GM23338 (cell line): Measurements from ENCODE around the gene ARID1B. TPM values are rescaled to one million over a fixed set of nuclear protein-coding genes. Genes with fewer than 3 reads are reported as not detected.

Experiments used
- ATAC-seq: fragments of 200-7000 bp; cut with Tn5 transposase; 3 replicates; pipeline ENCODE4 v1.9.1; 2020
- DNase-seq: peaks from one replicate; pipeline ENCODE4 v3.0.0-alpha.2; 2015; ENCODE audit warnings: low spot score
- H2AFZ ChIP-seq: fragments of 200-600 bp; sonication (generic); 2 replicates; pipeline ENCODE4 v1.8.0; 2016; ENCODE audit warnings: antibody characterized with exemption, mild to moderate bottlenecking, moderate library complexity
- H3F3A ChIP-seq: fragments of 200-600 bp; sonication (generic); replicated peaks from 2 replicates; pipeline ENCODE4 v1.8.0; 2017; ENCODE audit warnings: antibody characterized with exemption, mixed run types, low read depth
- H3K27ac ChIP-seq: fragments of 200-600 bp; sonication (generic); 2 replicates; pipeline ENCODE4 v1.6.1; 2016; ENCODE audit warnings: low read depth
- H3K27me3 ChIP-seq: fragments of 200-600 bp; sonication (generic); 2 replicates; pipeline ENCODE4 v1.8.0; 2016; ENCODE audit warnings: mild to moderate bottlenecking, mixed run types, moderate library complexity; ENCODE audit not compliant: insufficient read depth
- H3K36me3 ChIP-seq: fragments of 200-600 bp; sonication (generic); 2 replicates; pipeline ENCODE4 v1.8.0; 2016; ENCODE audit warnings: mild to moderate bottlenecking; ENCODE audit not compliant: insufficient read depth
- H3K4me1 ChIP-seq: fragments of 200-600 bp; sonication (generic); 2 replicates; pipeline ENCODE4 v1.8.0; 2016; ENCODE audit warnings: mild to moderate bottlenecking, moderate library complexity; ENCODE audit not compliant: insufficient read depth
- H3K4me2 ChIP-seq: fragments of 200-600 bp; sonication (generic); 2 replicates; pipeline ENCODE4 v1.7.1; 2017; ENCODE audit warnings: mixed run types
- H3K4me3 ChIP-seq: fragments of 200-600 bp; sonication (generic); 2 replicates; pipeline ENCODE4 v1.6.1; 2016; ENCODE audit warnings: mixed run types
- H3K79me2 ChIP-seq: fragments of 200-600 bp; sonication (generic); replicated peaks from 2 replicates; pipeline ENCODE4 v1.8.0; 2017; ENCODE audit warnings: mild to moderate bottlenecking; ENCODE audit not compliant: insufficient read depth
- H3K9me2 ChIP-seq: fragments of 200-600 bp; sonication (generic); 2 replicates; pipeline ENCODE4 v1.8.0; 2017; ENCODE audit not compliant: insufficient read depth
- H4K20me1 ChIP-seq: fragments of 200-600 bp; sonication (generic); replicated peaks from 2 replicates; pipeline ENCODE4 v1.8.0; 2017; ENCODE audit warnings: mild to moderate bottlenecking; ENCODE audit not compliant: insufficient read depth
- H3K27ac Mint-ChIP-seq: 2 replicates; pipeline ENCODE4 v1.8.0; 2020; ENCODE audit warnings: inconsistent platforms, mild to moderate bottlenecking, moderate library complexity, mixed read lengths
- H3K27me3 Mint-ChIP-seq: 3 replicates; pipeline ENCODE4 v1.8.0; 2022; ENCODE audit warnings: low read depth, mild to moderate bottlenecking, moderate library complexity, mixed read lengths, inconsistent platforms; ENCODE audit not compliant: insufficient read depth, poor library complexity
- H3K36me3 Mint-ChIP-seq: 3 replicates; pipeline ENCODE4 v1.8.0; 2021; ENCODE audit warnings: low read depth, mild to moderate bottlenecking, inconsistent platforms, moderate library complexity, mixed read lengths
- H3K4me1 Mint-ChIP-seq: 3 replicates; pipeline ENCODE4 v1.8.0; 2020; ENCODE audit warnings: mild to moderate bottlenecking, inconsistent platforms, mixed read lengths
- H3K4me3 Mint-ChIP-seq: 3 replicates; pipeline ENCODE4 v1.8.0; 2021; ENCODE audit warnings: moderate library complexity, mild to moderate bottlenecking, inconsistent platforms, mixed read lengths
- H3K9me3 Mint-ChIP-seq: 3 replicates; pipeline ENCODE4 v1.8.0; 2020; ENCODE audit warnings: moderate library complexity, mild to moderate bottlenecking, inconsistent platforms, mixed read lengths
- CREB1 ChIP-seq: fragments of 250-450 bp; sonication (Bioruptor Pico); IDR thresholded peaks from 2 replicates; pipeline ENCODE4 v1.5.0; 2020; ENCODE audit warnings: low read depth, mild to moderate bottlenecking, moderate library complexity
- EZH2 ChIP-seq: fragments of 200-600 bp; sonication (generic); IDR thresholded peaks from one replicate; pipeline ENCODE4 v1.8.0; 2017; ENCODE audit warnings: antibody characterized with exemption, mild to moderate bottlenecking, low read depth; ENCODE audit not compliant: unreplicated experiment
- EZH2phosphoT487 ChIP-seq: fragments of 200-600 bp; sonication (generic); IDR thresholded peaks from one replicate; pipeline ENCODE4 v1.8.1; 2018; ENCODE audit warnings: antibody characterized with exemption; ENCODE audit not compliant: unreplicated experiment
- JUNB ChIP-seq: IDR thresholded peaks from one replicate; pipeline ENCODE4 v1.6.1; 2016; ENCODE audit warnings: antibody characterized with exemption; ENCODE audit not compliant: unreplicated experiment
- NANOG ChIP-seq: IDR thresholded peaks from 2 replicates; pipeline ENCODE4 v1.6.1; 2016; ENCODE audit warnings: antibody characterized with exemption, borderline replicate concordance
- POLR2AphosphoS5 ChIP-seq: IDR thresholded peaks from 2 replicates; pipeline ENCODE4 v1.6.1; 2016; ENCODE audit warnings: antibody characterized with exemption, low read depth
- STAT1 ChIP-seq: IDR thresholded peaks from one replicate; pipeline ENCODE4 v1.6.1; 2016; ENCODE audit warnings: antibody characterized with exemption; ENCODE audit not compliant: unreplicated experiment
- ZNF114 ChIP-seq: fragments of 250-450 bp; sonication (Bioruptor Pico); IDR thresholded peaks from 2 replicates; pipeline ENCODE4 v1.5.0; 2020; ENCODE audit warnings: mild to moderate bottlenecking, moderate library complexity
- ZNF331 ChIP-seq: fragments of 250-450 bp; sonication (Bioruptor Pico); IDR thresholded peaks from 2 replicates; pipeline ENCODE4 v1.5.0; 2020; ENCODE audit warnings: low read depth, mild to moderate bottlenecking, moderate library complexity
- polyA plus RNA-seq: library from polyadenylated mRNA; unstranded; fragments of >200 nt; fragmentation: Nextera tagmentation; extraction: Ambion mirVana; gene quantifications from 2 replicates; pipeline ENCODE4 v1.2.1, GENCODE V29; 2016
- total RNA-seq: library from RNA; depleted of rRNA; stranded (reverse); fragments of >200 nt; shearing (Covaris generic); gene quantifications from 2 replicates; pipeline ENCODE4 v1.2.3, GENCODE V29; 2014
- TF ChIP-seq, protein P1 (sequence below): IDR thresholded peaks from 2 replicates; pipeline ENCODE4 v1.6.1; 2016; ENCODE audit warnings: antibody characterized with exemption
- TF ChIP-seq, protein P2 (sequence below), 2 experiments: fragments of 200-600 bp in 1 of 2; sonication (generic) in 1 of 2; conservative IDR thresholded peaks; 2 replicates each; pipeline versions ENCODE4 v1.5.1 to v1.6.1; 2016 to 2017; ENCODE audit warnings: antibody characterized with exemption in 2 of 2, low read depth in 2 of 2, mild to moderate bottlenecking in 2 of 2, moderate library complexity in 1 of 2
- TF ChIP-seq, protein P3 (sequence below): fragments of 250-450 bp; sonication (Bioruptor Pico); IDR thresholded peaks from 2 replicates; pipeline ENCODE4 v1.5.0; 2020; ENCODE audit warnings: mild to moderate bottlenecking, moderate library complexity

Gene ARID1B
- total and polyA plus RNA-seq, 2 experiments from 2014 or later: 59.3 to 72.2 TPM

DNA sequence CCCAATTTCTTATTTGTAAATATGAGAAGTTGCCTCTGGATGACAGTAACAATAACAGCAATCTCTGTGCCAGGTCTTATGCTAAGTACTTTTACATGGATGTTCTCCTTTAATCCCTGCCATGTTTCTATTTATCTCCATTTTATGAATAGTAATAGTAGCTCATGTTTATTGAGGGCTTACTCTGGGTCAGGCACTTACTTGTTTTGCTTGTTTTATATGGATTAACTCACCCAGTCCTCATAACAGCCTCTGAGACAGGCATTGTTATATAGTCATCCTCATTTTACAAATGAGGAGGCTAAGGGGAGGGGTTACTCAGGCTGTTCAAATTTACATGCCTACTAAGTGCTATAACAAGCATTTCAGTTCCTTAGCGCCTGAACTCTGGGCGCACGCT, 64.3 kb downstream of the ARID1B start:
- H3F3A ChIP-seq: no peaks in the 10 kb centered on the region
- H3K9me2 ChIP-seq: no peaks in the 10 kb centered on the region
- Mint-ChIP-seq H3K36me3 (no peaks in the 10 kb centered on the region; the same call in 2 of the 3 replicates), H3K4me3 (no peak overlapping the region), H3K27me3 (peaks cover 8% of the 10 kb centered on the region), H3K4me1 (peaks cover 70% of the 10 kb centered on the region), H3K9me3 (no peaks in the 10 kb centered on the region), H3K27ac (no peak overlapping the region)
- peaks cover 56% of the 10 kb centered on the region for H3K4me1 ChIP-seq
- peaks cover 100% of the 10 kb centered on the region for H3K79me2 ChIP-seq
- H3K27me3 ChIP-seq: no peaks in the 10 kb centered on the region
- H3K27ac ChIP-seq: no peak overlapping the region
- DNase-seq (no peak), ATAC-seq (no peak)
- no peak overlapping the region for H3K4me3 ChIP-seq
- no peak for TF ChIP-seq ZNF114
- TF ChIP-seq EZH2phosphoT487: no peak
- TF ChIP-seq JUNB: no peak
- no peak for TF ChIP-seq CREB1 (CRISPR knock-in tag)
- peaks cover 15% of the 10 kb centered on the region for H4K20me1 ChIP-seq
- H2AFZ ChIP-seq: no peak overlapping the region
- H3K4me2 ChIP-seq: no peak overlapping the region
- H3K36me3 ChIP-seq: no peaks in the 10 kb centered on the region

DNA sequence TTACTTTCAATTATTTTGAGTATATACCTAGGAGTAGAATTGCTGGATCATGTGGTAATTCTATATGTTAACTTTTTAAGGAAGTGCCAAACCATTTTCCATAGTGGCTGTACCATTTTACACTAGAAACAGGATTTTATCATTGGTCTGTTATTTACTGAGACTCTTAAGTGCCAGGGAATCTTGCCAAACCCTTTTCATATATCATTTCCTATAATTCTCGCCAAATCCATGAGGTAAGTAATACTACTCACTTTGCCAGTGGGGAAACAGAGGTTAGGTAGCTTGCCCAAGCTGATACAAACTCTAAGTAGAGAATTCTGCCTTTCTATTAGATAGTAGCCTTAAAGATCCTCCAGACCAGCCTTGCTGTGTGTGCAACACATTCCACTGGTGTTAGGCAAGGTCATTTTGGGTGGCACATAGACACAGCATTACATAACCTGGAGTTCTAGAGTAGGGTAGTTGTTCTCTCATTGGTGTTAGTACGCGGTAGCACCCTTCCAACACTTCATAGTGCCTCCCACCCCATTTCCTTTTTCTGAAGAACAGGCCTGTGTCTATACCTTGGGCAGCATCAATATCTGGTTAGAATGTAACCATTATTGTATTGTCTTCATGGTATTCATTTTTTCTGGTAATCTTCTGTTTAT, 65.5 kb downstream of the ARID1B start:
- H3K4me2 ChIP-seq: no peak overlapping the region
- Mint-ChIP-seq H3K4me1 (peaks cover 79% of the 10 kb centered on the region), H3K4me3 (no peak overlapping the region)
- TF ChIP-seq STAT1 (no peak), NANOG (no peak), EZH2 (no peak), JUNB (no peak), ZNF331 (no peak), EZH2phosphoT487 (no peak), POLR2AphosphoS5 (no peak), ZNF114 (no peak), CREB1 (CRISPR knock-in tag) (no peak)
- TF ChIP-seq, protein P1, sequence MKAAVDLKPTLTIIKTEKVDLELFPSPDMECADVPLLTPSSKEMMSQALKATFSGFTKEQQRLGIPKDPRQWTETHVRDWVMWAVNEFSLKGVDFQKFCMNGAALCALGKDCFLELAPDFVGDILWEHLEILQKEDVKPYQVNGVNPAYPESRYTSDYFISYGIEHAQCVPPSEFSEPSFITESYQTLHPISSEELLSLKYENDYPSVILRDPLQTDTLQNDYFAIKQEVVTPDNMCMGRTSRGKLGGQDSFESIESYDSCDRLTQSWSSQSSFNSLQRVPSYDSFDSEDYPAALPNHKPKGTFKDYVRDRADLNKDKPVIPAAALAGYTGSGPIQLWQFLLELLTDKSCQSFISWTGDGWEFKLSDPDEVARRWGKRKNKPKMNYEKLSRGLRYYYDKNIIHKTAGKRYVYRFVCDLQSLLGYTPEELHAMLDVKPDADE: no peak
- TF ChIP-seq, protein P2, sequence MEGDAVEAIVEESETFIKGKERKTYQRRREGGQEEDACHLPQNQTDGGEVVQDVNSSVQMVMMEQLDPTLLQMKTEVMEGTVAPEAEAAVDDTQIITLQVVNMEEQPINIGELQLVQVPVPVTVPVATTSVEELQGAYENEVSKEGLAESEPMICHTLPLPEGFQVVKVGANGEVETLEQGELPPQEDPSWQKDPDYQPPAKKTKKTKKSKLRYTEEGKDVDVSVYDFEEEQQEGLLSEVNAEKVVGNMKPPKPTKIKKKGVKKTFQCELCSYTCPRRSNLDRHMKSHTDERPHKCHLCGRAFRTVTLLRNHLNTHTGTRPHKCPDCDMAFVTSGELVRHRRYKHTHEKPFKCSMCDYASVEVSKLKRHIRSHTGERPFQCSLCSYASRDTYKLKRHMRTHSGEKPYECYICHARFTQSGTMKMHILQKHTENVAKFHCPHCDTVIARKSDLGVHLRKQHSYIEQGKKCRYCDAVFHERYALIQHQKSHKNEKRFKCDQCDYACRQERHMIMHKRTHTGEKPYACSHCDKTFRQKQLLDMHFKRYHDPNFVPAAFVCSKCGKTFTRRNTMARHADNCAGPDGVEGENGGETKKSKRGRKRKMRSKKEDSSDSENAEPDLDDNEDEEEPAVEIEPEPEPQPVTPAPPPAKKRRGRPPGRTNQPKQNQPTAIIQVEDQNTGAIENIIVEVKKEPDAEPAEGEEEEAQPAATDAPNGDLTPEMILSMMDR (conservative IDR thresholded peaks at IDR 0.05; ENCODE audit: low read depth in 2 of 2): no peak
- TF ChIP-seq, protein P3, sequence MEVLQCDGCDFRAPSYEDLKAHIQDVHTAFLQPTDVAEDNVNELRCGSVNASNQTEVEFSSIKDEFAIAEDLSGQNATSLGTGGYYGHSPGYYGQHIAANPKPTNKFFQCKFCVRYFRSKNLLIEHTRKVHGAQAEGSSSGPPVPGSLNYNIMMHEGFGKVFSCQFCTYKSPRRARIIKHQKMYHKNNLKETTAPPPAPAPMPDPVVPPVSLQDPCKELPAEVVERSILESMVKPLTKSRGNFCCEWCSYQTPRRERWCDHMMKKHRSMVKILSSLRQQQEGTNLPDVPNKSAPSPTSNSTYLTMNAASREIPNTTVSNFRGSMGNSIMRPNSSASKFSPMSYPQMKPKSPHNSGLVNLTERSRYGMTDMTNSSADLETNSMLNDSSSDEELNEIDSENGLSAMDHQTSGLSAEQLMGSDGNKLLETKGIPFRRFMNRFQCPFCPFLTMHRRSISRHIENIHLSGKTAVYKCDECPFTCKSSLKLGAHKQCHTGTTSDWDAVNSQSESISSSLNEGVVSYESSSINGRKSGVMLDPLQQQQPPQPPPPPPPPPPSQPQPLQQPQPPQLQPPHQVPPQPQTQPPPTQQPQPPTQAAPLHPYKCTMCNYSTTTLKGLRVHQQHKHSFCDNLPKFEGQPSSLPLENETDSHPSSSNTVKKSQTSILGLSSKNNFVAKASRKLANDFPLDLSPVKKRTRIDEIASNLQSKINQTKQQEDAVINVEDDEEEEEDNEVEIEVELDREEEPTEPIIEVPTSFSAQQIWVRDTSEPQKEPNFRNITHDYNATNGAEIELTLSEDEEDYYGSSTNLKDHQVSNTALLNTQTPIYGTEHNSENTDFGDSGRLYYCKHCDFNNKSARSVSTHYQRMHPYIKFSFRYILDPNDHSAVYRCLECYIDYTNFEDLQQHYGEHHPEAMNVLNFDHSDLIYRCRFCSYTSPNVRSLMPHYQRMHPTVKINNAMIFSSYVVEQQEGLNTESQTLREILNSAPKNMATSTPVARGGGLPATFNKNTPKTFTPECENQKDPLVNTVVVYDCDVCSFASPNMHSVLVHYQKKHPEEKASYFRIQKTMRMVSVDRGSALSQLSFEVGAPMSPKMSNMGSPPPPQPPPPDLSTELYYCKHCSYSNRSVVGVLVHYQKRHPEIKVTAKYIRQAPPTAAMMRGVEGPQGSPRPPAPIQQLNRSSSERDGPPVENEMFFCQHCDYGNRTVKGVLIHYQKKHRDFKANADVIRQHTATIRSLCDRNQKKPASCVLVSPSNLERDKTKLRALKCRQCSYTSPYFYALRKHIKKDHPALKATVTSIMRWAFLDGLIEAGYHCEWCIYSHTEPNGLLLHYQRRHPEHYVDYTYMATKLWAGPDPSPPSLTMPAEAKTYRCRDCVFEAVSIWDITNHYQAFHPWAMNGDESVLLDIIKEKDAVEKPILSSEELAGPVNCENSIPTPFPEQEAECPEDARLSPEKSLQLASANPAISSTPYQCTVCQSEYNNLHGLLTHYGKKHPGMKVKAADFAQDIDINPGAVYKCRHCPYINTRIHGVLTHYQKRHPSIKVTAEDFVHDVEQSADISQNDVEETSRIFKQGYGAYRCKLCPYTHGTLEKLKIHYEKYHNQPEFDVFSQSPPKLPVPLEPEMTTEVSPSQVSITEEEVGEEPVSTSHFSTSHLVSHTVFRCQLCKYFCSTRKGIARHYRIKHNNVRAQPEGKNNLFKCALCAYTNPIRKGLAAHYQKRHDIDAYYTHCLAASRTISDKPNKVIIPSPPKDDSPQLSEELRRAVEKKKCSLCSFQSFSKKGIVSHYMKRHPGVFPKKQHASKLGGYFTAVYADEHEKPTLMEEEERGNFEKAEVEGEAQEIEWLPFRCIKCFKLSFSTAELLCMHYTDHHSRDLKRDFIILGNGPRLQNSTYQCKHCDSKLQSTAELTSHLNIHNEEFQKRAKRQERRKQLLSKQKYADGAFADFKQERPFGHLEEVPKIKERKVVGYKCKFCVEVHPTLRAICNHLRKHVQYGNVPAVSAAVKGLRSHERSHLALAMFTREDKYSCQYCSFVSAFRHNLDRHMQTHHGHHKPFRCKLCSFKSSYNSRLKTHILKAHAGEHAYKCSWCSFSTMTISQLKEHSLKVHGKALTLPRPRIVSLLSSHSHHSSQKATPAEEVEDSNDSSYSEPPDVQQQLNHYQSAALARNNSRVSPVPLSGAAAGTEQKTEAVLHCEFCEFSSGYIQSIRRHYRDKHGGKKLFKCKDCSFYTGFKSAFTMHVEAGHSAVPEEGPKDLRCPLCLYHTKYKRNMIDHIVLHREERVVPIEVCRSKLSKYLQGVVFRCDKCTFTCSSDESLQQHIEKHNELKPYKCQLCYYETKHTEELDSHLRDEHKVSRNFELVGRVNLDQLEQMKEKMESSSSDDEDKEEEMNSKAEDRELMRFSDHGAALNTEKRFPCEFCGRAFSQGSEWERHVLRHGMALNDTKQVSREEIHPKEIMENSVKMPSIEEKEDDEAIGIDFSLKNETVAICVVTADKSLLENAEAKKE (CRISPR knock-in tag): no peak

More for the DNA sequence above, 65.5 kb downstream of the ARID1B start:
- Histone ChIP-seq H3K36me3 (no peaks in the 10 kb centered on the region), H3K4me1 (peaks cover 57% of the 10 kb centered on the region), H3K79me2 (peaks cover 100% of the 10 kb centered on the region), H3K27ac (no peak overlapping the region), H4K20me1 (peaks cover 19% of the 10 kb centered on the region), H3K9me2 (no peaks in the 10 kb centered on the region), H3K27me3 (no peaks in the 10 kb centered on the region), H3K4me3 (no peak overlapping the region), H3F3A (no peaks in the 10 kb centered on the region), H2AFZ (no peak overlapping the region)
- ATAC-seq (no peak), DNase-seq (no peak)
- Mint-ChIP-seq H3K27ac (no peak overlapping the region), H3K9me3 (no peaks in the 10 kb centered on the region), H3K36me3 (no peaks in the 10 kb centered on the region; the same call in 2 of the 3 replicates), H3K27me3 (peaks cover 11% of the 10 kb centered on the region)
